Measurements from ENCODE around the gene PRR5L.
A peak's percentile ranks its signal among the peaks of the same experiment; 100 is the strongest.
"Not testable (repeated sequence)": the region's sequence is repeated elsewhere in the genome, so short reads cannot be mapped to it uniquely, and the experiment has no call there.

Gene PRR5L

DNA sequence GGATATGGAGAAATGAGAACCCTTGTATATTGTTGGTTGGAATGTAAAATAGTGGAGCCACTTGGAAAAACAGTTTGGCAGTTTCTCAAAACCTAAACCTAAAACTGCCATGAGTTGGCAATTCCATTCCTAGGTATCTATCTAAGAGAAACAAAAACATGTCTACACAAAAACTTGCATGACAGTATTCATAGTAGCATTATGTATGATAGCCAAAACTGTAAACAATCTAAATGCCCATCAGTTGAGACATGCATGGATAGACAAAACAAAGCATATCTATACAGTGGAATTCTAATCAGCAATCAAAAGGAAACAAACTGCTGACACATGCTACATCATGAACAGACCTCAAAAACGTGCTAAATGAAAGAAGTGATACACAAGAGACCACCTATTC, 179.1 kb downstream of the PRR5L start:
- H3K4me2 ChIP-seq: no peak overlapping the region
- no peaks in the 10 kb centered on the region for H3K79me2 ChIP-seq (ENCODE audit: insufficient read depth, low read depth)
- TF ChIP-seq, protein P1, sequence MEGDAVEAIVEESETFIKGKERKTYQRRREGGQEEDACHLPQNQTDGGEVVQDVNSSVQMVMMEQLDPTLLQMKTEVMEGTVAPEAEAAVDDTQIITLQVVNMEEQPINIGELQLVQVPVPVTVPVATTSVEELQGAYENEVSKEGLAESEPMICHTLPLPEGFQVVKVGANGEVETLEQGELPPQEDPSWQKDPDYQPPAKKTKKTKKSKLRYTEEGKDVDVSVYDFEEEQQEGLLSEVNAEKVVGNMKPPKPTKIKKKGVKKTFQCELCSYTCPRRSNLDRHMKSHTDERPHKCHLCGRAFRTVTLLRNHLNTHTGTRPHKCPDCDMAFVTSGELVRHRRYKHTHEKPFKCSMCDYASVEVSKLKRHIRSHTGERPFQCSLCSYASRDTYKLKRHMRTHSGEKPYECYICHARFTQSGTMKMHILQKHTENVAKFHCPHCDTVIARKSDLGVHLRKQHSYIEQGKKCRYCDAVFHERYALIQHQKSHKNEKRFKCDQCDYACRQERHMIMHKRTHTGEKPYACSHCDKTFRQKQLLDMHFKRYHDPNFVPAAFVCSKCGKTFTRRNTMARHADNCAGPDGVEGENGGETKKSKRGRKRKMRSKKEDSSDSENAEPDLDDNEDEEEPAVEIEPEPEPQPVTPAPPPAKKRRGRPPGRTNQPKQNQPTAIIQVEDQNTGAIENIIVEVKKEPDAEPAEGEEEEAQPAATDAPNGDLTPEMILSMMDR (conservative IDR thresholded peaks at IDR 0.05; ENCODE audit: low read depth, low read length): no peak

DNA sequence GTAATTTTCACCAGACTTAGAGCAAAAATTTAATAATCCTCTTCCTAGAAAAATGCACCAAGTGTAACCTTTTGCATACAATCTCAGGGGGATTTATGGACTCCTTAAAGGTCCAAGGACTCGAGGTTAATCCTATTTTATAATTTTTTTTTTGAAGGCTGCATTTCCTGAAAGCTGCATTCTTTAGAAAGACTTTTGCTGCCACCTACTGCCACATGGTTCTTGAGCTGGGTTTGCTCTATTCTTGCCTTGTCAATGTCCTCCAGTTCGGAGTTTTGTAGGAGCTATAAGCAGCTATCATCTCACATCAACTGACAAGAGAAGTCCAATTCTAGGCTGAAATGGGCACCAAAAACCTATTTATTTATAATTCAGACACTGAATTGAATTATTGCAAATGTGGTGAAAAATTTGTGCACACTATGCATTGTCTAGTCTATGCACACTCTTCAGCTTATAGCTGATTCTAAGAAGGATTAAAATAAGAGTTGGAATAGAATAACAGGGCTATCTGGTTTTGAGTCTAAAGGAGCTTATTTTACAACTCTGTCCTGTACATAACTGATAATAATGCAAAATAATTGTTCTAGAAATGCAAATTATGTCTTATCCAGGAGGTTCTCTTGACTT, 182.7 kb downstream of the PRR5L start:
- Histone ChIP-seq H3K4me3 (IDR thresholded peaks at IDR 0.05; ENCODE audit: insufficient read depth, low read depth, low read length) (no peak overlapping the region), H3K4me1 (ENCODE audit: low read depth, poor library complexity, severe bottlenecking) (peaks cover 6% of the 10 kb centered on the region), H3K79me2 (ENCODE audit: insufficient read depth, low read depth) (no peaks in the 10 kb centered on the region), H3K27ac (no peak overlapping the region), H3K9ac (no peak overlapping the region), H2AFZ (ENCODE audit: low read depth) (no peak overlapping the region), H3K36me3 (ENCODE audit: insufficient read depth) (no peaks in the 10 kb centered on the region), H3K27me3 (ENCODE audit: insufficient read depth, low read depth) (no peaks in the 10 kb centered on the region), H4K20me1 (ENCODE audit: insufficient read depth) (no peaks in the 10 kb centered on the region), H3K4me2 (no peak overlapping the region)
- TF ChIP-seq, protein P1 (conservative IDR thresholded peaks at IDR 0.05; ENCODE audit: low read depth, low read length): peak; percentile 60

More for the DNA sequence above, 179.1 kb downstream of the PRR5L start:
- H3K4me1 ChIP-seq (ENCODE audit: low read depth, poor library complexity, severe bottlenecking): peaks cover 6% of the 10 kb centered on the region
- no peak overlapping the region for H3K9ac ChIP-seq
- H4K20me1 ChIP-seq (ENCODE audit: insufficient read depth): no peaks in the 10 kb centered on the region
- no peak overlapping the region for H3K4me3 ChIP-seq (IDR thresholded peaks at IDR 0.05; ENCODE audit: insufficient read depth, low read depth, low read length)
- no peaks in the 10 kb centered on the region for H3K36me3 ChIP-seq (ENCODE audit: insufficient read depth)
- H2AFZ ChIP-seq (ENCODE audit: low read depth): no peak overlapping the region
- no peaks in the 10 kb centered on the region for H3K27me3 ChIP-seq (ENCODE audit: insufficient read depth, low read depth)
- H3K27ac ChIP-seq: no peak overlapping the region

DNA sequence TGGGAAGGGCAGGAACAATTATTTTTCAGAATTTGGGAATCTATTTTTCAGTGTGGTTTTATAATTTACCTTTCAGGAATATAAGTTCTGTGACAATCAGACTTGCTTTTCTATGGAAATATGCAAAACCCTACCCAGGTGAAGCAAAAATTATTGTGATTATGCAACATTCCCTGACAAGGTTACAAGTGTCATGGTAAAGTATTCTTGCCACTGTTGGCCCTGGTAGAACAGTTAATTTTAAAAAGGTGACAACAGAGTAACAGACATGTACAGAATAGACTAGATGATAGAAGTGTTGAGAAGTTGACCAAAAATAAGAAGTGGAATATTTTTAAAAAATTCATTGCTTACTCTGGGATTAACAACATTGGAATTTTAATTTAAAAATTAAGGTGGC, 184.7 kb downstream of the PRR5L start:
- no peaks in the 10 kb centered on the region for H3K27me3 ChIP-seq (ENCODE audit: insufficient read depth, low read depth)
- H3K4me1 ChIP-seq (ENCODE audit: low read depth, poor library complexity, severe bottlenecking): peaks cover 6% of the 10 kb centered on the region
- H2AFZ ChIP-seq (ENCODE audit: low read depth): no peak overlapping the region
- no peaks in the 10 kb centered on the region for H3K79me2 ChIP-seq (ENCODE audit: insufficient read depth, low read depth)
- H3K27ac ChIP-seq: no peak overlapping the region
- no peak overlapping the region for H3K4me3 ChIP-seq (IDR thresholded peaks at IDR 0.05; ENCODE audit: insufficient read depth, low read depth, low read length)
- TF ChIP-seq, protein P1 (conservative IDR thresholded peaks at IDR 0.05; ENCODE audit: low read depth, low read length): no peak
- no peaks in the 10 kb centered on the region for H4K20me1 ChIP-seq (ENCODE audit: insufficient read depth)
- no peaks in the 10 kb centered on the region for H3K36me3 ChIP-seq (ENCODE audit: insufficient read depth)
- no peak overlapping the region for H3K4me2 ChIP-seq
- H3K9ac ChIP-seq: no peak overlapping the region

DNA sequence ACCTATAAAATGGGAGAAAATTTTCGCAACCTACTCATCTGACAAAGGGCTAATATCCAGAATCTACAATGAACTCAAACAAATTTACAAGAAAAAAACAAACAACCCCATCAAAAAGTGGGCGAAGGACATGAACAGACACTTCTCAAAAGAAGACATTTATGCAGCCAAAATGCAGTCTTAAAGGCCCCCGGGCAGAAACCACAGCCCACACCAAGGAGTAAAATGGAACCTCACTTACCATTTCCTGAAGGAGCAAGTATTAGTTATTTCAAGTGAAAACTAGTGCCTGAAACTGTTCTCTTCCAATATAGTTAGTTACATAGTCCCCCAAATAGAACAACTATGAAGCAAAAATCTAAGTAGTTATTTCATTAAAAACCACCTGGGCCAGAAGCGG, 187.0 kb downstream of the PRR5L start:
- not testable (repeated sequence) for H3K4me3 ChIP-seq (IDR thresholded peaks at IDR 0.05; ENCODE audit: insufficient read depth, low read depth, low read length); H2AFZ ChIP-seq (ENCODE audit: low read depth); H3K4me1 ChIP-seq (ENCODE audit: low read depth, poor library complexity, severe bottlenecking); H3K9ac ChIP-seq; H3K79me2 ChIP-seq (ENCODE audit: insufficient read depth, low read depth); H4K20me1 ChIP-seq (ENCODE audit: insufficient read depth); H3K36me3 ChIP-seq (ENCODE audit: insufficient read depth); H3K4me2 ChIP-seq; H3K27me3 ChIP-seq (ENCODE audit: insufficient read depth, low read depth); H3K27ac ChIP-seq

DNA sequence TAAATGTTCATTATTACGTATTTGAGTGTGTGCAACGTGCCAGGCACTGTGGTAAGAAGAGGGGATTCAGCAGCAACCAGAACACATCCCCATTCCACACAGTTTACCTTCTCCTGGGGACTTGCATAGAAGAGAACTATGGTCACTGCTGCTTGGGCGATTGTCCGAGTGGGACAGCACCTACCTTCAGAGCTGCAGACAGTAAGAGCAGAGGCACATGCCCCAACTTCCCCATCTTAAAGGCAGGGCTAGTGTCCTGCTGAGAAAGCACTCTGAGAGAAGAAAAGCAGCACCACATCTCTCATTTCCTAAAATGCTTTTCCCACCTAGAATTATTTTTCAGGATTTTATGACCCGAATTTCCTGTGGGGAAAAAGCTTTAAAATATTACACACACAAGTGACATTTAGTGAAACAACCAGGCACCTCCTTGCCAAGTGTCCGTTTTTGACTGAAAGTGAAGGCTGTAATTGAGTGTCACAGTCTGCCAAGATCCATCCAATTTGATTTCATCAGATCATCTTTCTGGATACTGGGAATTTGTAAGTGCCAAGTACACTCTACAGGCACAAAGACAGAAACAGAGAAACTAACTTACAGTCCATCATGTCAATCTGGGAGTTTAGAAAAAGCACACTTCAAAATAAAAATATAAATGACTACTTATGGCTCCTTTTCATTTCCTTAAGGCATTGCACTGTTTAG, 189.4 kb downstream of the PRR5L start:
- no peaks in the 10 kb centered on the region for H3K36me3 ChIP-seq (ENCODE audit: insufficient read depth)
- no peaks in the 10 kb centered on the region for H4K20me1 ChIP-seq (ENCODE audit: insufficient read depth)
- no peak overlapping the region for H3K4me3 ChIP-seq (IDR thresholded peaks at IDR 0.05; ENCODE audit: insufficient read depth, low read depth, low read length)
- H3K4me1 ChIP-seq (ENCODE audit: low read depth, poor library complexity, severe bottlenecking): no peaks in the 10 kb centered on the region
- H3K9ac ChIP-seq: no peak overlapping the region
- no peaks in the 10 kb centered on the region for H3K27me3 ChIP-seq (ENCODE audit: insufficient read depth, low read depth)
- H2AFZ ChIP-seq (ENCODE audit: low read depth): no peak overlapping the region
- no peak overlapping the region for H3K4me2 ChIP-seq
- TF ChIP-seq, protein P1 (conservative IDR thresholded peaks at IDR 0.05; ENCODE audit: low read depth, low read length): no peak
- no peaks in the 10 kb centered on the region for H3K79me2 ChIP-seq (ENCODE audit: insufficient read depth, low read depth)
- no peak overlapping the region for H3K27ac ChIP-seq

Data from KMS-11 (cell line).